G401.6 (cell line): ENCODE data around the gene HGFAC.

Experiments used
- FAIRE-seq: peaks from 2 replicates; lab custom pipeline; 2012; peaks lifted over from hg19 to GRCh38; lab: Jason Lieb, UNC

The HGFAC gene

GRCh38 chr4:3487861-3488260, 46.1 kb downstream of the HGFAC start:
- FAIRE-seq: no peak

- no peak for FAIRE-seq
These were observed 47.1 kb downstream of the HGFAC start for GRCh38 chr4:3488820-3489219.

GRCh38 chr4:3489451-3489962, 47.7 kb downstream of the HGFAC start:
- FAIRE-seq: peak; percentile 76

- FAIRE-seq: no peak
These were observed 50.1 kb downstream of the HGFAC start for GRCh38 chr4:3491681-3492405.

GRCh38 chr4:3492741-3493719, 51.3 kb downstream of the HGFAC start:
- FAIRE-seq: no peak

GRCh38 chr4:3493720-3494461, 52.1 kb downstream of the HGFAC start:
- no peak for FAIRE-seq

- FAIRE-seq: no peak
These were observed 52.7 kb downstream of the HGFAC start for GRCh38 chr4:3494462-3494871.

- FAIRE-seq: no peak
These were observed 53.6 kb downstream of the HGFAC start for GRCh38 chr4:3495204-3495975.

- FAIRE-seq: no peak
These were observed 54.3 kb downstream of the HGFAC start for GRCh38 chr4:3496021-3496420.

GRCh38 chr4:3497095-3497494, 55.3 kb downstream of the HGFAC start:
- FAIRE-seq: no peak

- no peak for FAIRE-seq
These were observed 56.0 kb downstream of the HGFAC start for GRCh38 chr4:3497523-3498389.

- no peak for FAIRE-seq
These were observed 56.6 kb downstream of the HGFAC start for GRCh38 chr4:3498407-3498806.
